Activated T-cell treated with anti-CD3 and anti-CD28 coated beads, Interleukin-2, amount 50 U/mL, for 72 hours (primary cell): ENCODE measurements around the gene SLC30A2. TPM values are rescaled to one million over a fixed set of nuclear protein-coding genes. Genes with fewer than 3 reads are reported as not detected.

Experiments
- ATAC-seq, 2 donors: fragments of 150-1000 bp; cut with Tn5 transposase; replicated peaks in 1 of 2; 2 replicates each; pipeline ENCODE4 v1.10.0; 2021; ENCODE audit warnings: moderate library complexity in 2 of 2, mild to moderate bottlenecking in 1 of 2
- DNase-seq, 2 donors: peaks; one replicate each; pipeline ENCODE4 v3.0.0; 2021 to 2022; ENCODE audit warnings: mixed read lengths in 1 of 2
- H3K27ac Mint-ChIP-seq: one replicate; pipeline ENCODE4 v1.8.0; 2022; ENCODE audit warnings: mild to moderate bottlenecking, moderate library complexity, mixed read lengths
- H3K27me3 Mint-ChIP-seq: one replicate; pipeline ENCODE4 v1.8.0; 2022; ENCODE audit warnings: low read depth, mixed read lengths
- H3K36me3 Mint-ChIP-seq, 2 donors: one replicate each; pipeline ENCODE4 v1.8.0; 2022; ENCODE audit warnings: mixed read lengths in 2 of 2, mild to moderate bottlenecking in 1 of 2; ENCODE audit not compliant: insufficient read depth in 2 of 2
- H3K4me1 Mint-ChIP-seq: one replicate; pipeline ENCODE4 v1.8.0; 2022; ENCODE audit warnings: low read depth, mixed read lengths
- H3K4me3 Mint-ChIP-seq, 2 donors: one replicate each; pipeline ENCODE4 v1.8.0; 2022; ENCODE audit warnings: mild to moderate bottlenecking in 2 of 2, mixed read lengths in 2 of 2, moderate library complexity in 2 of 2
- H3K9me3 Mint-ChIP-seq, 2 donors: one replicate each; pipeline ENCODE4 v1.8.0; 2022; ENCODE audit warnings: mixed read lengths in 2 of 2
- total RNA-seq, 2 donors: library from RNA; stranded (reverse); gene quantifications; one replicate each; pipeline ENCODE4 v1.2.3, GENCODE V29; 2022

The SLC30A2 gene
- total RNA-seq, 2 donors from 2014 or later = not detected

DNA sequence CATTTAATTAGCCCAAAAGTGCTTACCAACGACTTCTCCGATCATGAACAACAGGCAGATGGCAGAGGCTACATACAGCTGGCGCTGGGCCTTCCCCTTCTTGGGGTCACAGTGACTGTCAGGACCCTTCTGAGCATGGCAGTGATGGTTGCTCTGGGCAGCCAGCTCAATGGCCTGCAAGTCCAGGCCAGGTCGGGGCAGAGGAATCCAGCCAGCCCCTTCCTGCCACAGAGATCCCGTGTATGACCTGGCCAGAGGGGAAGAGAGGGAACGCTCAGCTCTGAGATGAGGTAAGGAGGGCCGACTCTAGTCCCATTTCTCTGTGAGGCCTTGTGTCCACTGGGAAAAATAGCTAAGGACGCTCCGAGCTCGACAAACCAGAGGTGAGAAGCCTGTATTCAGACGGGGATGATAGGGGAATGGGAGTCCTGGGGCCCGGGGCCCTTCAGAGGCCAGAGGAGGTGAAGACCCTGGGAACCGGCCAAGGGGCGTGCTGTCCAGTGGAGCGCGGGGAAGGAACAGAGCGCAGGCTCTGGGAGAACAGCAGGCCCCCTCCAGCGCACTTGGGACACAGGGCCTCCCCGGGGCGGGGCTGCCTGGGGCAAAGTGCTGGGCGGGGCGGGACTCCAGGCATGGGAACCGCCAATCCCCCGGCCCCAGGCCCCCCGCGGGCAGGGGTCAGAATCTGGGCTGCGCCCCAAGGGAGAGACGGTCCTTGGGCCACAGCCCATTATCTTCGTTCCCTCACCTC, 772 bp downstream of the SLC30A2 start:
- Mint-ChIP-seq H3K9me3 (no peaks in the 10 kb centered on the region), H3K27me3 (peaks cover 56% of the 10 kb centered on the region), H3K4me1 (no peaks in the 10 kb centered on the region), H3K36me3 (peaks cover 1 to 3% of the 10 kb centered on the region in 2 donors), H3K27ac (no peak overlapping the region), H3K4me3 (peak overlapping the region; percentile 21 to 56)
- no peak for ATAC-seq
- DNase-seq = no peak

- DNase-seq = no peak
- Mint-ChIP-seq H3K27me3 (peaks cover 49% of the 10 kb centered on the region), H3K27ac (no peak overlapping the region), H3K36me3 (peaks cover 1 to 3% of the 10 kb centered on the region in 2 donors), H3K4me3 (no peak overlapping the region), H3K9me3 (no peaks in the 10 kb centered on the region), H3K4me1 (no peaks in the 10 kb centered on the region)
- ATAC-seq = no peak
Measured at GRCh38 chr1:26044414-26044813, 1.5 kb downstream of the SLC30A2 start.

DNA sequence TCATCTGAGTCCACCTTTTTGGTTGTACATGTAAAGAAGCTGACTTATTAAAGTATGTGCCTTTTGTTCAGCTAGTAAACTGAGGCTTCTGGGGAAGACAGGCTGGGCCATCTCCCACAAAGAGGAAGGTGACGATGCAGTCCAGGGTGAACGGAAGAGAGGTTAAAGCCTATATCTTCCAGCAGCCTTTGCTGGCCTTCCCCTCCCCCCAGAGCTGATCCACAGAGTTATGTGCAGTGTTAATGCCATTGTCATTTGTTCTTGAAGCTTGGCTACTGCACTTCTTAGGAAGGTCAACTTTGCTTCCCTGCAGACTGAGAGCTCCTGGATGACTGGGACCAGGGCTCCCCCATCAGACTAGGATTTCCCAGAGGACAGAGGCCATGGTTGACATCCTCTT, 2.2 kb downstream of the SLC30A2 start:
- no peak overlapping the region for H3K4me3 Mint-ChIP-seq
- H3K4me1 Mint-ChIP-seq = no peaks in the 10 kb centered on the region
- ATAC-seq (no peak), DNase-seq (no peak)
- peaks cover 1 to 3% of the 10 kb centered on the region in 2 donors for H3K36me3 Mint-ChIP-seq
- H3K27ac Mint-ChIP-seq = no peak overlapping the region
- H3K27me3 Mint-ChIP-seq = peaks cover 44% of the 10 kb centered on the region
- H3K9me3 Mint-ChIP-seq = no peaks in the 10 kb centered on the region

DNA sequence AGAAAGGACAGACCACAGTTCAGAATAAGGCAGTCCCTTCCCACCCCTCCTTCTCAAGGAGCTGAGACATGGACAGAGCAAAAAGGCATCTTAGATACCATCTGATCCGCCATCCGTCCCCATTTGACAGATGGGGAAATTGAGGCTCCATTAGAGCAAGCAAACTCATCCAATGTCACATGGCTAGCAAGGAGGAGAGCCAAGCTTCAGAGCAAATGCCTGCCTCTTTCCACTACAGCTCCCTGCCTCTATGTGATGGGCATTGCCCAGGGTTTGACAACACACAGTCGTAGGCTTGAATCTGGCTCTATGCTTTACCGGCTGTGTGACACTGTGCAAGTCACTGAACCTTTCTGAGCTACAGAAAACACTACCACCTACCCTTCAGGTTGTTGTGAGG, 3.9 kb downstream of the SLC30A2 start:
- Mint-ChIP-seq H3K4me1 (no peaks in the 10 kb centered on the region), H3K36me3 (peaks cover 1 to 3% of the 10 kb centered on the region in 2 donors), H3K27me3 (peaks cover 27% of the 10 kb centered on the region), H3K4me3 (no peak overlapping the region), H3K27ac (no peak overlapping the region), H3K9me3 (no peaks in the 10 kb centered on the region)
- DNase-seq (no peak), ATAC-seq (no peak)

GRCh38 chr1:26041401-26041800, 4.5 kb downstream of the SLC30A2 start:
- ATAC-seq (no peak), DNase-seq (no peak)
- H3K4me1 Mint-ChIP-seq = peaks cover 3% of the 10 kb centered on the region
- peaks cover 21% of the 10 kb centered on the region for H3K27me3 Mint-ChIP-seq
- H3K4me3 Mint-ChIP-seq = no peak overlapping the region
- no peak overlapping the region for H3K27ac Mint-ChIP-seq
- peaks cover 1 to 3% of the 10 kb centered on the region in 2 donors for H3K36me3 Mint-ChIP-seq
- no peaks in the 10 kb centered on the region for H3K9me3 Mint-ChIP-seq

DNA sequence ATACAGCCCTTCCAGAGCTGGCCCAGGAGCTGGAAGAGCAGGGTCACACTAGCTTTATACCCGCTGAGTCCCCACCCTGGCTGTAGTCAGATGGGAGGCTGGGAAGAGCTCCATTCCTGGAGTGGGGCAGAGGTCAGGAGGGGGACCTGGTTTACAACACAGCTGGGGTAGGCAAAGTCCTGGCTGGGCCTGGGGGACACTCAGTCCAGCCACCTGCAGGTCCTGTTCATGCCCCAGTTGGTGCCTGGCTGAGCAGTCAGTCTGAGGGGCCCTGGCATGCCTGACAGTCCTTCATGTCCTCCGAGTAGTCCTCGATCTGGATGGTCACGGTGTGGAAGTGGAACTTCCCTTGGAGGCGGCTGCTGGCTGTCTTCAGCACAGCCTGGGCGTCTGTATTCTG, 7.0 kb downstream of the SLC30A2 start:
- ATAC-seq = no peak
- peaks cover 3% of the 10 kb centered on the region for H3K27me3 Mint-ChIP-seq
- H3K9me3 Mint-ChIP-seq = no peaks in the 10 kb centered on the region
- no peak for DNase-seq
- H3K4me1 Mint-ChIP-seq = peaks cover 21% of the 10 kb centered on the region
- no peaks in the 10 kb centered on the region for H3K36me3 Mint-ChIP-seq
- no peak overlapping the region for H3K4me3 Mint-ChIP-seq
- no peak overlapping the region for H3K27ac Mint-ChIP-seq

DNA sequence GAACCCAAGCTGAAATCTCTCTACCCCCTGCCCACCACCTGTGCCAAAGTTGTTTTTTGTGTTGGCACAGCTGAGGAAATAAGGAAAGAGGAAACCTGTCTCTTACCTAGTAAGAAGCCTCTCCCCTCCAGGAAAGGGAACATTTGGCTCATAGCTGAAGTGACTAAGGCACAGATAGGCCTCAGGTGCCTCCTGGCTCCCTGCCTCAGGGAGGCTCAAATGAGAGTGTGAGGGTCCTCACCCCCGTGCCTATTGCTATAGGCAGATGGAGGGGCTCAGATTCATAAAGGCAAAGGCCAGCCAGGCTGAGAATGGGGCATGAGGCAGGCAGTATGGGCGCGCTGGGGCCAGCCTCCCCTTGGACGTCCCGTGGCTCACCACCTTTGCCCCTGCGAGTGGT, 7.4 kb downstream of the SLC30A2 start:
- no peak overlapping the region for H3K27ac Mint-ChIP-seq
- H3K36me3 Mint-ChIP-seq = no peaks in the 10 kb centered on the region
- H3K4me1 Mint-ChIP-seq = peaks cover 21% of the 10 kb centered on the region
- H3K9me3 Mint-ChIP-seq = no peaks in the 10 kb centered on the region
- DNase-seq = no peak
- H3K4me3 Mint-ChIP-seq = no peak overlapping the region
- ATAC-seq = no peak
- no peaks in the 10 kb centered on the region for H3K27me3 Mint-ChIP-seq

GRCh38 chr1:26037904-26038303, 8.0 kb downstream of the SLC30A2 start:
- H3K9me3 Mint-ChIP-seq = no peaks in the 10 kb centered on the region
- no peaks in the 10 kb centered on the region for H3K36me3 Mint-ChIP-seq
- no peak for DNase-seq
- H3K27ac Mint-ChIP-seq = no peak overlapping the region
- H3K4me1 Mint-ChIP-seq = peaks cover 21% of the 10 kb centered on the region
- ATAC-seq = no peak
- H3K27me3 Mint-ChIP-seq = no peaks in the 10 kb centered on the region
- no peak overlapping the region for H3K4me3 Mint-ChIP-seq

DNA sequence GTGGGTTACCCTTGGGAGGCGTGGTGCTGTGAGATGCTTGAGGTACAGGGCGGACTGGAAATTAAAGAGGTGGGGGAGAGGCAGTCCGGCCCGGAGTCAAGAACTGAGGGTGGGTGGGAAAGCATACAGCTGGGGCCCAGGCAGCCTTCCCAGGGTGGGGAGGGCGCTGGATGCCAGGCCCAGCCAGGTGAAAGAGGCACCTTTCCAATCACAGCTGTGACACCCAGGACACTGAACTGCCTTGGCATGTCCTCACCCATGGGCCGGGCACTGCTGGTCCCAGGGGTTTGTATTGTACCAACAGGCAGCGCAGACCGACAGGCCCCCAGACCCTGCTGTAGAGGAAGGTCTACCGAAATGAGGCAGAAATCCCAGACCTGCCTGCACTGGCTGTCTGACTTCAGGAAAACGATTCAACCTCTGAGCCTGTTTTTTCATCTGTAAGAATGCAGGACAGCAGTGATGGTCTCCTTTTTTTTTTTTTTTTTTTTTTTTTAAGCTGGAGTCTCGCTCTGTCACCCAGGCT, 9.1 kb downstream of the SLC30A2 start:
- no peaks in the 10 kb centered on the region for H3K27me3 Mint-ChIP-seq
- peak overlapping the region in 1 of 2 donors; percentile 25 for H3K4me3 Mint-ChIP-seq
- H3K4me1 Mint-ChIP-seq = peaks cover 21% of the 10 kb centered on the region
- H3K9me3 Mint-ChIP-seq = no peaks in the 10 kb centered on the region
- no peak for ATAC-seq
- H3K36me3 Mint-ChIP-seq = no peaks in the 10 kb centered on the region
- no peak overlapping the region for H3K27ac Mint-ChIP-seq
- no peak for DNase-seq

DNA sequence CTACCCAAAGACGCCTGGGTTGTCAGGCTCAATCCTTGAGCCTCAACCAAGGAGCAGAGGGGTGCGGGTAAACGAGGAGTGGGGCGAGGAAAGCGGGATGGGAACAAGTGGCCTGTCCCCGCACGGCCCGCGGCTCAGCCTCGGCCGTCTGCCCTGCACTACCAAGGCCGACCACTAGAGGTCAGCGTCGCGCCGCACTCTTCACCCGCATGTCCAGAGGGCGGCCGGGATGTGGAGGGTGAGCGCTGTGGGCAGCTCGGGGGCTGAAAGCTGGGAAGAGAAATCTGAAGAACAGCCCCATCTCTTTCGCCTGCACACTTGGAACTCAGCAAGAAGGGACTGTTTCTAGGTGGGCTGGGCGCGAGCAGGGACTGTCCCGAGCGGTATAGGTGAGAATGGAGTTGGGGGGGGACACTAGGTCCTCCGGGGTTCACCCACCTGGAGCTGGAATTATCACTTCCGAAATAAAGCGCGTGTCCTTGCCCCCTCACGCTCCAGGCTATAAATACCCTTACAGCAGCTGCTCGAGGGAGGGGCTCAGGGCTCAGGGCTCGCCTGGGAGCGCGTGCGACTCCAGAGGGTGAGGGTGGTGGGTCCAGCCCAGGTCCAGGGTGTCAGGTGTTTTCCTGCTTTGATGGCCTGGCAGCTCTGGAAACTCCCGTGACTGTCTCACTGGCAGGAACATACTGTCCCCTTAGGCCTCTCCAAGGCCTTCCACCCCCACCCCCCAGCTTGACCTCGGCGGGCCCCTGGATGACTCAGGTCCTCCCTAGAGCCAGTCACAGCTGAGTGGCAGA, 9.8 kb downstream of the SLC30A2 start:
- ATAC-seq (peak; percentile 74 to 79), DNase-seq (peak; percentile 81 to 88)
- peaks cover 21% of the 10 kb centered on the region for H3K4me1 Mint-ChIP-seq
- H3K4me3 Mint-ChIP-seq = peak overlapping the region; percentile 97 to 99
- H3K9me3 Mint-ChIP-seq = no peaks in the 10 kb centered on the region
- H3K27me3 Mint-ChIP-seq = no peaks in the 10 kb centered on the region
- no peaks in the 10 kb centered on the region for H3K36me3 Mint-ChIP-seq
- peak overlapping the region; percentile 24 for H3K27ac Mint-ChIP-seq

- Mint-ChIP-seq H3K27me3 (no peaks in the 10 kb centered on the region), H3K4me1 (peaks cover 21% of the 10 kb centered on the region), H3K9me3 (no peaks in the 10 kb centered on the region), H3K4me3 (peak overlapping the region; percentile 97 to 99), H3K36me3 (no peaks in the 10 kb centered on the region), H3K27ac (peak overlapping the region; percentile 24)
- DNase-seq (peak; percentile 93 to 97), ATAC-seq (peak; percentile 97)
Measured at GRCh38 chr1:26035203-26035958, 10.5 kb downstream of the SLC30A2 start.

- Mint-ChIP-seq H3K27ac (no peak overlapping the region), H3K27me3 (no peaks in the 10 kb centered on the region), H3K9me3 (no peaks in the 10 kb centered on the region), H3K36me3 (no peaks in the 10 kb centered on the region), H3K4me1 (peaks cover 21% of the 10 kb centered on the region), H3K4me3 (peak overlapping the region; percentile 97 to 99)
- no peak for ATAC-seq
- DNase-seq = no peak
Measured at GRCh38 chr1:26034504-26035202, 11.3 kb downstream of the SLC30A2 start.
